CD14-positive monocyte (primary cell): ENCODE data around the gene IL18BP. TPM values are rescaled to one million over a fixed set of nuclear protein-coding genes. Genes with fewer than 3 reads are reported as not detected.
A peak's percentile ranks its signal among the peaks of the same experiment; 100 is the strongest.

Source experiments
- DNase-seq, 3 donors: peaks; one replicate each; pipeline ENCODE4 v3.0.0-alpha.2; 2011 to 2022
- H2AFZ ChIP-seq: 2 replicates; pipeline ENCODE4 v1.6.0; 2012; ENCODE audit warnings: mild to moderate bottlenecking, low read depth, low read length, inconsistent platforms; ENCODE audit not compliant: insufficient read depth, poor library complexity, severe bottlenecking
- H3K27ac ChIP-seq, 2 donors: 1 replicate in 1 of 2; 2 replicates in 1 of 2; pipeline ENCODE4 v1.5.1; 2012 to 2013; ENCODE audit warnings: low read length in 2 of 2, control low read depth in 1 of 2, inconsistent platforms in 1 of 2, low read depth in 1 of 2, mild to moderate bottlenecking in 1 of 2
- H3K27me3 ChIP-seq, 2 donors: one replicate each; pipeline versions ENCODE4 v1.6.0 to v1.6.1; 2011 to 2013; ENCODE audit warnings: low read length in 2 of 2; ENCODE audit not compliant: control insufficient read depth in 2 of 2, insufficient read depth in 2 of 2
- H3K36me3 ChIP-seq, 2 donors: replicated peaks in 1 of 2; 1 replicate in 1 of 2; 2 replicates in 1 of 2; pipeline versions ENCODE4 v1.5.1 to v1.6.1; 2012 to 2013; ENCODE audit warnings: low read length in 2 of 2, control low read depth in 1 of 2, inconsistent platforms in 1 of 2, mild to moderate bottlenecking in 1 of 2; ENCODE audit not compliant: insufficient read depth in 2 of 2, control insufficient read depth in 1 of 2
- H3K4me1 ChIP-seq, 2 donors: 1 replicate in 1 of 2; 2 replicates in 1 of 2; pipeline versions ENCODE4 v1.5.1 to v1.6.1; 2012 to 2013; ENCODE audit warnings: low read length in 2 of 2, control low read depth in 1 of 2, inconsistent platforms in 1 of 2, mild to moderate bottlenecking in 1 of 2, moderate library complexity in 1 of 2; ENCODE audit not compliant: insufficient read depth in 2 of 2, control insufficient read depth in 1 of 2
- H3K4me2 ChIP-seq: replicated peaks from 2 replicates; pipeline ENCODE3; 2012; ENCODE audit warnings: low read length, moderate library complexity, mild to moderate bottlenecking; ENCODE audit not compliant: poor library complexity, severe bottlenecking; ENCODE audit errors: extremely low read depth
- H3K4me3 ChIP-seq, 3 experiments: fragments of 200-600 bp in 1 of 3; sonication (generic) in 1 of 3; replicated peaks in 1 of 3; 1 replicate in 2 of 3; 2 replicates in 1 of 3; pipeline ENCODE4 v1.5.1; 2011 to 2013; ENCODE audit warnings: low read length in 3 of 3, mild to moderate bottlenecking in 3 of 3, control low read depth in 2 of 3, low read depth in 2 of 3, inconsistent platforms in 1 of 3, moderate library complexity in 1 of 3
- H3K79me2 ChIP-seq: 2 replicates; pipeline ENCODE4 v1.6.0; 2012; ENCODE audit warnings: mild to moderate bottlenecking, control low read depth, inconsistent platforms, low read length, moderate library complexity; ENCODE audit not compliant: insufficient read depth
- H3K9ac ChIP-seq: 2 replicates; pipeline ENCODE4 v1.6.0; 2017; ENCODE audit warnings: low read length, mild to moderate bottlenecking; ENCODE audit not compliant: insufficient read depth, poor library complexity, severe bottlenecking
- H3K9me3 ChIP-seq, 2 donors: replicated peaks in 1 of 2; 1 replicate in 1 of 2; 2 replicates in 1 of 2; pipeline versions ENCODE4 v1.5.1 to v1.6.1; 2012 to 2013; ENCODE audit warnings: low read length in 2 of 2, control low read depth in 1 of 2; ENCODE audit not compliant: control insufficient read depth in 1 of 2, insufficient read depth in 1 of 2
- H4K20me1 ChIP-seq: 2 replicates; pipeline ENCODE4 v1.6.0; 2012; ENCODE audit warnings: mild to moderate bottlenecking, low read length, control low read depth, moderate library complexity; ENCODE audit not compliant: insufficient read depth
- H3K27ac Mint-ChIP-seq, 7 donors: one replicate each; pipeline ENCODE4 v1.8.0; 2020; ENCODE audit warnings: mild to moderate bottlenecking in 7 of 7, mixed read lengths in 7 of 7, moderate library complexity in 6 of 7, inconsistent platforms in 2 of 7
- H3K27me3 Mint-ChIP-seq, 3 donors: one replicate each; pipeline ENCODE4 v1.8.0; 2021 to 2022; ENCODE audit warnings: low read depth in 3 of 3, mild to moderate bottlenecking in 3 of 3, mixed read lengths in 3 of 3, moderate library complexity in 3 of 3, inconsistent platforms in 1 of 3
- H3K36me3 Mint-ChIP-seq, 2 donors: one replicate each; pipeline ENCODE4 v1.8.0; 2020; ENCODE audit warnings: mixed read lengths in 2 of 2, inconsistent platforms in 1 of 2, mild to moderate bottlenecking in 1 of 2
- H3K4me1 Mint-ChIP-seq: one replicate; pipeline ENCODE4 v1.8.0; 2020; ENCODE audit warnings: mild to moderate bottlenecking, mixed read lengths
- H3K4me3 Mint-ChIP-seq, 2 donors: one replicate each; pipeline ENCODE4 v1.8.0; 2020; ENCODE audit warnings: mild to moderate bottlenecking in 2 of 2, mixed read lengths in 2 of 2, moderate library complexity in 1 of 2
- H3K9me3 Mint-ChIP-seq, 7 donors: one replicate each; pipeline ENCODE4 v1.8.0; 2020 to 2022; ENCODE audit warnings: mixed read lengths in 7 of 7, mild to moderate bottlenecking in 6 of 7, moderate library complexity in 6 of 7, inconsistent platforms in 2 of 7
- WGBS: methylation state at CpG from one replicate; pipeline ENCODE4 v1.1.5; 2013; ENCODE audit warnings: missing lambda C conversion rate; ENCODE audit not compliant: insufficient coverage; 5-methylcytosine and 5-hydroxymethylcytosine counted together
- intact Hi-C, 2 donors: fragments of 100-400 bp; cut with micrococcal nuclease; formaldehyde crosslinking; loops; one replicate each; pipeline versions ENCODE4 v1.15.0 to v1.15.1; 2023
- polyA plus RNA-seq, 3 donors: library from polyadenylated mRNA; depleted of rRNA in 1 of 3; unstranded in 2 of 3; stranded (reverse) in 1 of 3; fragments of 300-500 nt in 2 of 3; fragments of >200 nt in 1 of 3; fragmentation: Illumina TruSeq in 2 of 3; gene quantifications; 1 replicate in 2 of 3; 2 replicates in 1 of 3; pipeline ENCODE4 v1.2.3, GENCODE V29; 2012 to 2021
- TF ChIP-seq, protein P1 (sequence below): fragments of 200-600 bp; IDR thresholded peaks from one replicate; pipeline ENCODE4 v1.8.0; 2022; ENCODE audit warnings: antibody characterized with exemption, mild to moderate bottlenecking

Gene IL18BP
- polyA plus RNA-seq, 3 donors, result 7.4 to 32.3 (median 8.3) TPM

DNA sequence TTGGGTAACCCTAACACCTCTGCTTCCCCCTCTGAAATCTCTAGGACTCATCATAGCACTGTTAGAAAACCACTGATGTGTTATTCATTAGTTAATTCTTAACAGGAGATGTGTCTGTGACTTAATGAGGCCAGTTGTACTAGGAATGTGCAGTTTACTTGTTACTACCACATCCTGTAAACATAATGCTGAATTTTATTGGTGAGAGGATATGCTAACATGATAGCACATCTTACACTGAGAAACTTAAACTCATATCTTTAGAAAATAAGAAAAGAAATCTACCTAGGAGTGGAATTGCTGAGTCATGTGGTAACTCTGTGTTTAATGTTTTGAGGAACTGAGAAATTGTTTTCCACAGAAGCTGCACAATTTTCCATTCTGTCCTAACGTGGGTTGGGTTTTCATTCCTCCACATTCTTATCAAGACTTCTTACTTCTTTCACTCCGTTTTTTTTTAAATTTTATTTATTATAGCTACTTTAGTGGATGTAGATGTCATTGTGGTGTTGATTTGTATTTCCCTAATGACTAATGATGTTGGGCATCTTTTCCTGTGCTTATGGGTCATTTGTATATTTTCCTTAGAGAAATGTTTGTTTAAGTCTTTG, 36.2 kb upstream of the IL18BP start:
- Histone ChIP-seq H3K9ac (no peak overlapping the region), H3K36me3 (peaks cover 2 to 38% of the 10 kb centered on the region in 2 donors), H3K4me3 (peak overlapping the region in 1 of 3 experiments; percentile 21), H3K9me3 (no peaks in the 10 kb centered on the region), H3K4me2 (peak overlapping the region; percentile 30), H3K4me1 (peaks cover 8 to 21% of the 10 kb centered on the region in 2 donors), H4K20me1 (no peaks in the 10 kb centered on the region), H2AFZ (no peak overlapping the region), H3K79me2 (no peaks in the 10 kb centered on the region), H3K27ac (peak overlapping the region in 1 of 2 donors; percentile 68), H3K27me3 (no peaks in the 10 kb centered on the region)
- Mint-ChIP-seq H3K27me3 (peaks cover 0 to 4% (median 2%) of the 10 kb centered on the region in 3 donors), H3K4me3 (no peak overlapping the region), H3K9me3 (peaks cover 0 to 5% (median 0%) of the 10 kb centered on the region in 7 donors), H3K27ac (peak overlapping the region; percentile 40 to 85 (median 66)), H3K36me3 (peaks cover 23 to 38% of the 10 kb centered on the region in 2 donors), H3K4me1 (peaks cover 12% of the 10 kb centered on the region)
- WGBS, result no CpG with 5 or more reads among the region's 2 CpGs
- intact Hi-C loops, result no loop called here
- peak; percentile 12 to 65 (median 59) for DNase-seq
- TF ChIP-seq, protein P1, sequence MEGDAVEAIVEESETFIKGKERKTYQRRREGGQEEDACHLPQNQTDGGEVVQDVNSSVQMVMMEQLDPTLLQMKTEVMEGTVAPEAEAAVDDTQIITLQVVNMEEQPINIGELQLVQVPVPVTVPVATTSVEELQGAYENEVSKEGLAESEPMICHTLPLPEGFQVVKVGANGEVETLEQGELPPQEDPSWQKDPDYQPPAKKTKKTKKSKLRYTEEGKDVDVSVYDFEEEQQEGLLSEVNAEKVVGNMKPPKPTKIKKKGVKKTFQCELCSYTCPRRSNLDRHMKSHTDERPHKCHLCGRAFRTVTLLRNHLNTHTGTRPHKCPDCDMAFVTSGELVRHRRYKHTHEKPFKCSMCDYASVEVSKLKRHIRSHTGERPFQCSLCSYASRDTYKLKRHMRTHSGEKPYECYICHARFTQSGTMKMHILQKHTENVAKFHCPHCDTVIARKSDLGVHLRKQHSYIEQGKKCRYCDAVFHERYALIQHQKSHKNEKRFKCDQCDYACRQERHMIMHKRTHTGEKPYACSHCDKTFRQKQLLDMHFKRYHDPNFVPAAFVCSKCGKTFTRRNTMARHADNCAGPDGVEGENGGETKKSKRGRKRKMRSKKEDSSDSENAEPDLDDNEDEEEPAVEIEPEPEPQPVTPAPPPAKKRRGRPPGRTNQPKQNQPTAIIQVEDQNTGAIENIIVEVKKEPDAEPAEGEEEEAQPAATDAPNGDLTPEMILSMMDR, result no peak

DNA sequence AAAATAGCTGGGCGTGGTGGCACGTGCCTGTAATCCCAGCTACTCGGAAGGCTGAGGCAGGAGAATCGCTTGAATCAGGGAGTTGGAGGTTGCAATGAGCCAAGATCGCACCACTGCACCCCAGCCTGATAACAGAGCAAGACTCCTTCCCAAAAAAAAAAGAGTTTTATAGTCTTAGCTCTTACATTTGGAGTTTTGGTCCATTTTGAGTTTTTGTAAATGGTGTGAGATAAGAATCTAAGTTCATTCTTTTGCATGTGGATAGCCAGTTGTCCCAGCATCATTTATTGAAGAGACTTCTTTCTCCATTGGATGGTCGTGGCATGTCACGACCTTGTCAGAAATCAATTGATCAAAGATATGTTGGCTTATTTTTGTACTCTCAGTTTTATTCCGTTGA, 35.2 kb upstream of the IL18BP start:
- 100% methylated on average over 3 of the region's 8 CpGs for WGBS
- intact Hi-C loops, result no loop called here
- Mint-ChIP-seq H3K4me3 (no peak overlapping the region), H3K27ac (peak overlapping the region in 2 of 7 donors; percentile 15 to 23), H3K27me3 (peaks cover 0 to 4% (median 2%) of the 10 kb centered on the region in 3 donors), H3K4me1 (peaks cover 12% of the 10 kb centered on the region), H3K36me3 (peaks cover 29 to 41% of the 10 kb centered on the region in 2 donors), H3K9me3 (peaks cover 0 to 5% (median 0%) of the 10 kb centered on the region in 7 donors)
- H3K4me2 ChIP-seq, result no peak overlapping the region
- H3K27me3 ChIP-seq, result no peaks in the 10 kb centered on the region
- no peaks in the 10 kb centered on the region for H3K9me3 ChIP-seq
- no peak for DNase-seq
- no peak overlapping the region for H2AFZ ChIP-seq
- H3K4me1 ChIP-seq, result peaks cover 8 to 21% of the 10 kb centered on the region in 2 donors
- H4K20me1 ChIP-seq, result no peaks in the 10 kb centered on the region
- no peak overlapping the region for H3K27ac ChIP-seq
- H3K9ac ChIP-seq, result no peak overlapping the region
- no peak overlapping the region for H3K4me3 ChIP-seq
- no peaks in the 10 kb centered on the region for H3K79me2 ChIP-seq
- TF ChIP-seq, protein P1, result no peak
- peaks cover 8 to 43% of the 10 kb centered on the region in 2 donors for H3K36me3 ChIP-seq
